Activated CD4-positive, alpha-beta T cell treated with anti-CD3 and anti-CD28 coated beads for 48 hours (primary cell): ENCODE results near the gene GJA4.

Experiments
- DNase-seq: peaks from one replicate; pipeline ENCODE4 v3.0.0-alpha.2; 2020

Gene GJA4

GRCh38 chr1:34792868-34793727, at the start of gene GJA4:
Gene GJA4 (plus strand): TSS chr1:34792999. CDS start chr1:34794214, 1,215 bp downstream.
- DNase-seq, result no peak

GRCh38 chr1:34743775-34744174, 49.0 kb upstream of the GJA4 start:
- DNase-seq, result no peak

- no peak for DNase-seq
These were observed 47.9 kb upstream of the GJA4 start for GRCh38 chr1:34744851-34745250.

- no peak for DNase-seq
These were observed 47.1 kb upstream of the GJA4 start for GRCh38 chr1:34745666-34746065.

GRCh38 chr1:34746101-34746500, 46.7 kb upstream of the GJA4 start:
- no peak for DNase-seq

- DNase-seq, result no peak
These were observed 45.8 kb upstream of the GJA4 start for GRCh38 chr1:34746785-34747637.

GRCh38 chr1:34747638-34747941, 45.2 kb upstream of the GJA4 start:
- DNase-seq, result no peak

GRCh38 chr1:34749992-34750391, 42.8 kb upstream of the GJA4 start:
- DNase-seq, result no peak

GRCh38 chr1:34750610-34751009, 42.2 kb upstream of the GJA4 start:
- no peak for DNase-seq

- DNase-seq, result no peak
These were observed 39.6 kb upstream of the GJA4 start for GRCh38 chr1:34753163-34753562.

GRCh38 chr1:34754964-34755637, 37.7 kb upstream of the GJA4 start, which contains the start of gene GJB5:
Gene GJB5 (plus strand): TSS chr1:34755047. CDS start chr1:34757331, 2,284 bp downstream.
- no peak for DNase-seq

GRCh38 chr1:34755961-34756360, 36.8 kb upstream of the GJA4 start:
- no peak for DNase-seq

GRCh38 chr1:34757386-34757785, 35.4 kb upstream of the GJA4 start:
- no peak for DNase-seq

GRCh38 chr1:34758751-34759150, 34.0 kb upstream of the GJA4 start:
- no peak for DNase-seq

- DNase-seq, result no peak
These were observed 33.1 kb upstream of the GJA4 start, which contains the start of gene GJB4 for GRCh38 chr1:34759503-34760357. Gene GJB4 (plus strand): TSS chr1:34759740. CDS start chr1:34761255, 1,515 bp downstream.

- DNase-seq, result no peak
These were observed 31.5 kb upstream of the GJA4 start for GRCh38 chr1:34761176-34761761.

- no peak for DNase-seq
These were observed 31.0 kb upstream of the GJA4 start for GRCh38 chr1:34761776-34762307.

- no peak for DNase-seq
These were observed 30.2 kb upstream of the GJA4 start for GRCh38 chr1:34762474-34763141.

- no peak for DNase-seq
These were observed 29.5 kb upstream of the GJA4 start for GRCh38 chr1:34763142-34763781.

GRCh38 chr1:34768856-34769255, 23.9 kb upstream of the GJA4 start:
- no peak for DNase-seq
